Activated CD4-positive, CD25-positive, alpha-beta regulatory T cell treated with anti-CD3 and anti-CD28 coated beads, Interleukin-2, amount 50 U/mL, for 72 hours (primary cell): Measurements from ENCODE around the gene LRRC14B.
"Not testable (repeated sequence)": the region's sequence is repeated elsewhere in the genome, so short reads cannot be mapped to it uniquely, and the experiment has no call there.

Source experiments
- DNase-seq: peaks from one replicate; pipeline ENCODE4 v3.0.0; 2021

Gene LRRC14B

DNA sequence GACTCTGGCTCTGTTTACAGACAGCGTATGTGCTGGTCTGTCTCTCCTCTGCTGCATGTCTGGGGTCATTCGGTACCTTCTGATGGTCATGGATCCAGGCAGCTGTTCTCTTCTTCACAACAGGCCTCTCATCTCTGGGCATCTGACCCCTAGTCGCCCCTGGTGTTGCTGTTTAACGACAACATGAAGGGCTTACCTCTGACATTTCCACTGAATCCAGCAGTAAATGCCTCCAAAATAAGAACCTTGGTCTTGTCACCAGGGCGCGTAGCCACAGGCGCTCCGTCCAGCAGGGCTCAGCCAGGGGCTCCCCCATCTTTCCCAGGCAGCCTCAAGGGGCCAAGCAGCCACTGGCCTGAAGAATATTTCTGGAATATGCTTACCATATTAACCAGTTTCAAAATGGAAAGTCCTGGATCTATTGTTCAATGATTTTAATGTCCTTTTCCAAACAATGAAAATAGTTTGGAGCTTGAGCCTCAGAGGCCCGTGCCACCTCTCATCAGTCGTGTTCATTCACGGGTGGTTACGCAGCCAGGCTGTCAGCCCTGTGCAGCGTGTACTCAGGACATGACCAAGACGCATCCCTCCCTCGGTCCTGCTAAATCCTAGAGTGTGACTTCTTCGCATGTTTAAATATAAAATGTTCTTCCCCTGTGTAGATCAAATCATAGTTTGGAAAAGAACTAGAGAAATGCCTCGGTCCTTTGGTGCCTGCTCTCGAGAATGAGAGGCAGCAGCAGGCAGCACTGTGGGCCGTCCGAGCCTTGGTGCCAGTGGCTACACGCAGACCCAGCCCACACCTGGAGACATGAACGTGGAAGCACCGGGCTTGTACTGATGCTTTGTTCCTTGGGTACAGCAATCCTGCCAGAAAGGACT, 30.1 kb upstream of the LRRC14B start:
- DNase-seq = no peak

DNA sequence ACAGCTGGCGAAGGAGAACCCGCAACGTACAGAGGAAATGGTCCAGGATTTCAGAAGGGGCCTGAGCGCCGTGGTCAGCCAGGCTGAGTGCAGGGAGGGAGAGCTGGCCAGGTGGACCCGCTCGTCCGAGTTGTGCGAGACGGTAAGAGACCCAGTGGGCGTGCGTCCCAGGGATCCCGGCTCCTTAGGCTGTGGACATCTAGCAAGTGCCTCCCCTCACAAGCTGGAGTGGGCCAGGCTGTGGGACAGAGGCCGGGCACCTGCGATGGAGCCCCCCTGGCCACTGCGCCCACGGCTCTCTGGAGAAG, 29.5 kb upstream of the LRRC14B start:
- DNase-seq = peak; percentile 17

DNA sequence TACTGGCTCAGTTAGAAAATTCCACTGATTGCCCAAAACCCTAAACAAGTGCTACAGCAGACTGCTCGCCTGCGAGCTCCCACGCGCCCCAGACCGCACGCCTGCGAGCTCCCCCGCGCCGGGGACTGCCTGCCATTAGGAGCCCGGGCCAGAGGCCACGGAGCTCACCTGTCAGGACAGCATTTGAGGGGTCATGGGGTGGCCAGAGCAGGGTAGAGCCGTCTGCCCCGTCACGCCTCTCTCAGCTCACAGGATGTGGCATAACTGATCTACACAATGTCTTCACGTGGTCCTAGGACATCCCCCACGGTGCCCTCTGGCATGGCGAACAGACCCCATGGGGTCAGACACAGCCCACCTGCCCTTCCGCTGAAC, 29.1 kb upstream of the LRRC14B start:
- DNase-seq = no peak

DNA sequence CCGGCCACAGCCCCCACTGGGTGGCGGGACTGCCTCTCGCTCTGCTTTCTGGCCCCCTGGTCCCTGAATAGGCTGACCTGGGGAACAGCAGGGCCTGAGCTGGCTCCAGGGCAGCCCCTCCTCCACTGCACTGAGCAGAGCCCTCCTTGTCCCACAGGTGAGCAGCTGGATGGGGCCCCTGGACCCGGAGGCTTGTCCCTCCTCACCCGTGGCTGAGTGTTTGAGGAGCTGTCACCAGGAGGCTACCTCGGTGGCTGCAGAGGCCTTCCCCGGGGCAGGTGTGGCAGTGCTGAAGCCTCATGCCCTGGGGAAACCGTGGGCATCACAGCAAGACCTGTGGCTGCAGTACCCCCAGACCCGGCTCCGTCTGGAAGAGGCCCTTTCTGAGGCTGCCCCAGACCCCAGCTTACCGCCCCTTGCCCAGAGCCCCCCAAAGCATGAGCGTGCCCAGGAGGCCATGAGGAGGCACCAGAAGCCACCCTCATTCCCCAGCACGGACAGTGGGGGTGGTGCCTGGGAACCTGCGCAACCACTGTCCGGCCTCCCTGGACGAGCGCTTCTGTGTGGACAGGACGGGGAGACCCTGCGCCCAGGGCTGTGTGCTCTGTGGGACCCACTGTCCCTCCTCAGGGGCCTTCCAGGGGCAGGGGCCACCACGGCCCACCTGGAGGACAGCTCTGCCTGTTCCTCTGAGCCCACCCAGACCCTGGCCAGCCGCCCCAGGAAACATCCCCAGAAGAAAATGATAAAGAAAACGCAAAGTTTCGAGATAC, 28.5 kb upstream of the LRRC14B start:
- peak; percentile 22 for DNase-seq

DNA sequence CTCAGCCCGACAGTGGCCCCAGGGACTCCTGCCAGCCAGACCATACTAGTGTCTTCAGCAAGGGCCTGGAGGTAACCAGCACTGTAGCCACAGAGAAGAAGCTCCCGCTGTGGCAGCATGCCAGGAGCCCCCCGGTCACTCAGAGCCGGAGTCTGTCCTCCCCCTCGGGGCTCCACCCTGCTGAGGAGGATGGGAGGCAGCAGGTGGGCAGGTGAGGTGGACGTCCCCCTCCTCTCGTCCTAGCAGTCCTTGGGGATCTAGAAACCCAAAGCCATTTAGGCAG, 28.0 kb upstream of the LRRC14B start:
- DNase-seq = no peak

DNA sequence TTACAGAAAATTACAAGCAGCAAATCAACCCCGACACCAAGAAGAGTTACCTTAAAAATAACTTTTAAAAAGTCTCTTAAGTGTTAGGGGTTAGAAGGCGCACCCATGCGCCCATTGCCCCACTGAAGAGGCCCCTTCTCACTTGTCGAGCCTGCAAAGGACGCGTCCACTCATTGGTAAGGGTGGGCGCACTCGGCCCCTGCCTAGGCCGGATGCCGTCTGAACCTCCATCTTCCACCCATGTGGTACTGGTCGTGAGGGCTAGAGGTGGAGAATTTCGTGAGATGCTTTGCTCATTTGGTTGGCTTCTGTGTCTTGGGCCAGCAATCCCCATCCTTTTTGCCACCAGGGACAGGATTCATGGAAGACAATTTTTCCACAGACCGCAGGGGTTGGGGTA, 27.5 kb upstream of the LRRC14B start:
- DNase-seq = no peak

DNA sequence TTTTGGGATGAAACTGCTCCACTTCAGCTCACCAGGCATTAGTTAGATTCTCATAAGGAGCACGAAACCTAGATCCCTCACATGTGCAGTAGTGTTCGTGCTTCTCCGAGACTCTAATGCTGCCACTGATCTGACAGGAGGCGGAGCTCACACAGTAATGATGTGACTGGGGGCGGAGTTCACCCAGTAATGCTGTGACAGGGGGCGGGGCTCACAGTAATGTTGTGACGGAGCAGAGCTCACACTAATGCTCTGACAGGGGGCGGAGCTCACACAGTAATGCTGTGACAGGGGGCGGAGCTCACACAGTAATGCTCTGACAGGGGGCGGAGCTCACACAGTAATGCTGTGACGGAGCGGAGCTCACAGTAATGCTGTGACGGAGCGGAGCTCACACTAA, 27.1 kb upstream of the LRRC14B start:
- peak; percentile 17 for DNase-seq

DNA sequence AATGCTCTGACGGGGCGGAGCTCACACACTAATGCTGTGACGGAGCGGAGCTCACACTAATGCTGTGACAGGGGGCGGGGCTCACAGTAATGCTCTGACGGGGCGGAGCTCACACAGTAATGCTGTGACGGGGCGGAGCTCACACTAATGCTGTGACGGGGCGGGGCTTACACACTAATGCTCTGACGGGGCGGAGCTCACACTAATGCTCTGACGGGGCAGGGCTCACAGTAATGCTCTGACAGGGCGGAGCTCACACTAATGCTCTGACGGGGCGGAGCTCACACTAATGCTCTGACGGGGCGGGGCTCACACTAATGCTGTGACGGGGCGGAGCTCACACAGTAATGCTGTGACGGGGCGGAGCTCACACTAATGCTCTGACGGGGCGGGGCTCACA, 26.5 kb upstream of the LRRC14B start:
- DNase-seq = not testable (repeated sequence)

DNA sequence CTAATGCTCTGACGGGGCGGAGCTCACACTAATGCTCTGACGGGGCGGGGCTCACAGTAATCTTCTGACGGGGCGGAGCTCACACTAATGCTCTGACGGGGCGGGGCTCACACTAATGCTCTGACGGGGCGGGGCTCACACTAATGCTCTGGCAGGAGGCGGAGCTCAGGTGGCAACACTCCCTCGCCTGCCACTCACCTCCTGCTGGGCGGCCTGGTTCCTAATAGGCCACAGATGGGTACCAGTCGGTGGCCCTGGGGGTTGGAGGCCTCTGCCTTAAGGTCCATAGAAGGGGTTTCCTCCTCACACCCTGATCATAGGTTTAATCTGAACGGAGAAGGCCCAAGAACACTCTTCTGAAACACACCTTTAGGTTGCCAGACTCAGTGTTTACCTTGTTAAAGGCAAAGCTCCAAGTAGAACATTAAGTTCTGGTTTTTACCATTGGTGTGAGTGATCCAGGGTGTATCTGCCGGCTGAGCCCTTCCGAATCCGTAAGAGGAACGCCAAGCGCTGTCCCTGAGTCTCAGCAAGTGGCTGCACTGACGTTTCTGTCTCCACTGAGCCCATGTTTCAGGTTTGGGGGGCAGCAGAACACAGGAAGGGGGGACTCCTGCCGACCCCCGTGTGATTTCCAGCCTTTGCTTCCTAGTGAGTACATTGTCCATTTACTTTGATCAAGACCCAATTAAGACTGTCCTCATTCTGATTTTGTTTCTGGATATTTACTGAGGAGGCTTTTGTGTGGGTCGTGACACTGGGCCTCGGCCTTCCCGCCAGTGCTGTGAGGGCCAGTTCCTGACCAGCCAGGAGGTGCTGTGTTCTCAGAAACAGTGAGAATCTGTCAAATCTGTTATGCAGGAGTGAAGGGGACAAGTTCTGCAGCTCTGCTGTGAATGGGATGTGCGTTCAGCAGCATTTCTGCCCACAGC, 24.6 kb upstream of the LRRC14B start:
- DNase-seq = peak; percentile 19

DNA sequence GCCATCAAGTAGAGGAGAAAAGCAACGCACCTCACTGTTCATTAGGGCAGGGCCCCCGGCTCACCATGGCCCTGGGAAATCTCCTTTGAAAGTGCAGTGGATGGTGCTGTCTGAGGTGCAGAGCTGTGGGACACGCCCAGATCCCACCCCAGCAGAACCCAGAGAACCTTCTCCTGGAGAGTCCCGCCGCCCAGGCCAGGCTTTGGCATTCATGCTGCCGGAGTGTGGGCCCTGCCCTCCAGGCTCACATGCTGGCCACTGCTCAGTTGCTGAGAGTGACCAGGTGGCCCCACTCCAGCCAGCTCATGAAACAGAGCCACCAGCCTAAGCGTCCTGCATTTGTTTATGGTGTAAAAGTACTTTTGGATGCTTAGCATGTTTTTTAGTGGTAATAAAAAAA, 23.8 kb upstream of the LRRC14B start:
- DNase-seq = no peak

DNA sequence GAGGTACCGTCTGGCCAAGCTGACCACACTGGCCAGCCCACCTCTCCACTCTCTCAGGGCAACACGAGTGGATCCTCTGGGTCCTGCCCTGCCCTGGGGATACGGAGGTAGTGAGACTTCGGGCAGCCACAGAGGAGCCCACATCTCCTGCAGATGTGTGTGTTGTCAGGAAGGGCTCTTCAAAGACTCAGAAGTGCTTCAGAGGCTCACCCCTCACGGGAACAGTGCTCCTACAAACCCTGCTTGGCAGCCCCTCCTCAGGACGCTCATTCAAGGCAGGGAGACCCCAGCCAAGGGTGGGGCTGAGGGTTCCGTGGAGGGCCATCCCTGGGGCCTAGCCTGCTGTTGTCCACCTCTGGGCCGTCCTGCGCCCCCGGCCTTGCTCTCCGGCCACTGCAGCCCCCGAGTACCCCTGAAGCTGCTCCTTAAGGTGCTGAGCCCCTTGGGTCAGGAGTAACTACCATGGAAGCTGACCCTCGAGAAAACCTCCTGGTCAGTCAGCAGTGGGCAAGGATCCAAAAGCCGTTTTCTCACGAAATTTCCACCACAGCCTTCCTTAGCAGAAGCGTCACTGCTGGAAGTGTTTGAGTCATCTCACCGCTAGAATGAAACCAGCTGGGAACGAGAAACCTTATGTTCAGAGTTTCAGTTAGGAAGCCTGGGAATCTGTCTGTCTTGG, 23.2 kb upstream of the LRRC14B start:
- DNase-seq = peak; percentile 17

DNA sequence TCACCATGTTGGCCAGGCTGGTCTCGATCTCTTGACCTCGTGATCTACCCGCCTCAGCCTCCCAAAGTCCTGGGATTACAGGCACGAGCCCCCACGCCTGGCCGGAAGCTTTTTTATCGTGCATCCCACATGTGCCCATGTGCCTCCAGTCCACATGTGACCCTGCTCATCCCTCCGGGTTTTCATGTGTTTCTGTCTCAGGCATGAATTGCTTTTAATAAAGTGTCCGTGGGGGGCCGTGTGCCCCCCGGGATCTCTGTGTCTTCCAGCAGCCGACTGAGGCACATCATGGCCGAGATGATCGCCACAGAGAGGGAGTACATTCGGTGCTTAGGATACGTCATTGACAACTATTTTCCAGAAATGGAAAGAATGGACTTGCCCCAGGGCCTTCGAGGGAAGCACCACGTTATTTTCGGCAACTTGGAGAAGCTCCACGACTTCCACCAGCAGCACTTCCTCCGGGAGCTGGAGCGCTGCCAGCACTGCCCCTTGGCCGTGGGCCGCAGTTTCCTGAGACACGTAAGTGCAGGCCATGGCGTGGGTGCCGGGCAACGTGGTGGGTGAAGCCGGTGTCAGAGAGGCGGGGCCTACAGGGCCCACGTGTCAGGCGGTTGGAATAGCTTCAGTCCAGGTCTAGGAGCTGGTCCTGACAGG, 22.1 kb upstream of the LRRC14B start:
- DNase-seq = peak; percentile 16

DNA sequence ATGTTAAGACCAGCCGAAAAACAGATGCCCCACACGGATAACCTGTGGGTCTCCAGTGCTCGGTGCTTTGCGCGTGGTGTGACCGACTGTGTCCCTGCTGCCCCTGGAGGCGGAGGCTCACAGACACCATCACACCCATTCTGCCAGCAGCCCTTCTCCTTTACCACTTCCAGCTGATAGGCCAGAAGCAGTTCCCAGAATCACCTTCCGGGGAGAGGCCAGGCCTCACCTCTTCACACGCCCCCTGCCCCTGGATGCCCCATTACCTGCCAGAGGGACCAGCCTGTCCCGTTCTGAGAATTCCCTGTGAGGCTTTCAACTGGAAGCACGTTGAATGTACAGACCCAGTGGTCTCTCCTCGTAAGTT, 21.6 kb upstream of the LRRC14B start:
- no peak for DNase-seq

DNA sequence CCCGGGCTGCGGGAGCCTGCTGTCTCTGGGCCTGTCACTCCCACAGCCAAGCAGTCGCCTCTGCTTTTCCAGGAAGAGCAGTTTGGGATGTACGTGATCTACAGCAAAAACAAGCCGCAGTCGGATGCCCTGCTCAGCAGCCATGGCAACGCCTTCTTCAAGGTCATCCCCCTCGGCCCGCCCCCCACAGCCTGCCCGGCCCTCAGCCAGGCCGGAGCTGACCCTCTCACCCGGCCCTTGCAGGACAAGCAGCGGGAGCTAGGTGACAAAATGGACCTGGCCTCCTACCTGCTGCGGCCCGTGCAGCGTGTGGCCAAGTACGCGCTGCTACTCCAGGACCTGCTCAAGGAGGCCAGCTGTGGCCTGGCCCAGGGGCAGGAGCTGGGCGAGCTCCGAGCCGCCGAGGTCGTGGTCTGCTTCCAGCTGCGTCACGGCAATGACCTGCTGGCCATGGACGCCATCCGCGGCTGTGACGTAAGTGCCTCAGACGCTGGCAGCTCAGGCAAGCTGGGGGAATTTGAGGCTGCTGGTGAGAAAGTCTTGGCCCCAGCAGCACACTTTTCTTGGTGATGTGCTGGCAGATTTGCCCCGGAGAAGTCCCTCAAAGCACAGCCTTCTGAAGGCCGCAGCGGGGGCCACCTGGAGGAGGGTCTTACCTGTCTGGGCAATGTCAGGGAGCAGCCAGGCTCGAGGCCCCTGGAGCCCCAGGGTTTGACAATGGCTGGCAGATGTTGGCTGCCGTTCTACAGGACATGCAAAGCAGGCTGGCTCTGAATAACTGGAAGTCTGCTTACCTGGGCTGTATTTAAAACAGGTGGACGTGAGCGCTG, 20.1 kb upstream of the LRRC14B start:
- DNase-seq = peak; percentile 24

DNA sequence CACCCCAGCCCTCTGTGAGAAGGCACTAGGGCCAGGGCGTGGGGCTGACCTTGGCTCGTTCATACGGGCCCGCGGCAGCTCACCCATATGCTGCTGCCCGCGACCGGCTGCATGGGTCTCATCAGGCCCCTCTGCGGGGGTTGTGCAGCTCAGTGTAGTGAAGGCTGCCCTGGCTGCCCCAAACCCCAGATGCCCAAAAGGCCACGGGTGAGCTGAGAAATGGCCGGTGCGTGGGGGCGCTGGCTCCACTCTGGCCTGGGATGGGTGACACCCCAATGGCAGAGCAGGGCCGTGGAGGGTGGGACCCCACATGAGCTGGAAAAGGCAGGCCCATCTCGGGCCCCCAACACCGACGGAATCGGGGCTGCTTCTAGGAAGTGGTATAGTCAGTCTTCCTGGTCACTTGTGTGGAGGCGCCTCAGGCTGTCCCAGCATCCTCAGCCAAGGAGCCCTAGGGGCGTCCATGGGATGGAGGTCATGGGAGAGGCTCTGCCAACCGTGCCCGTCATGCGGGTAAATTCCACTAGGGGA, 19.4 kb upstream of the LRRC14B start:
- DNase-seq = peak; percentile 17

DNA sequence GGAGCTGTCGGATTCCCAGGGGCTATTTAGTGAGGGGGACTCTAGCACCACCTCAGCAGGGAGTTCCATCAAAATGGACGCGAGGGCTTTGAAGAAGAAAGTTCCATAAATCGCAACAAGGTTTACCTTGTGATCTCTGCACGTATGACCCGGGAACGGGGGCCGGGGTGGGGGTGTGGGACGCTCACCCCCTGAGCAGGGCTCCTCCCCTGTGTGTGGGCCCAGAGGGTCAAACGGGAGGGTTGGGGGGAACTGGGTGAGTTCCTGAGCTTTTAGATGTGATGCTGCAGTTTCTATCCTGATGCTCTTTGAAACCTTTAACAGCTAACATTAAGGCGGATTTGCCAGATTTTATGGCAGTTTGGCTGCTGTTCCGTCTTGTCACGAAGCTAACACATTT, 18.9 kb upstream of the LRRC14B start:
- peak; percentile 19 for DNase-seq

DNA sequence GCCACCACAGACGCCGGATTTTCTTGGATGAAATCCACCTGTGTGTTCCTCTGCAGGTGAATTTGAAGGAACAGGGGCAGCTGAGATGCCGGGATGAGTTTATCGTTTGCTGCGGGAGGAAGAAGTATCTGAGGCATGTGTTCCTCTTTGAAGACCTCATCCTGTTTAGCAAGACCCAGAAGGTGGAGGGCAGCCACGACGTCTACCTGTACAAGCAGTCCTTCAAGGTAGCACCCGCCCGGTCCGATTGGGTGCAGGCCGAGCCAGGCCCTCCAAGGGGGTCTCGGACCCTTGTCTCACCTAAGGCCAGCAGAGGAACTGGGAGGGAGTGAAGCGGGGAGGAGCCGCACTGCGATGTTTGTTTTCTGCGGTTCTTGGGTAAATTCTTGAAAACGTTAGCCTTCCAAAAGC, 18.4 kb upstream of the LRRC14B start:
- no peak for DNase-seq

DNA sequence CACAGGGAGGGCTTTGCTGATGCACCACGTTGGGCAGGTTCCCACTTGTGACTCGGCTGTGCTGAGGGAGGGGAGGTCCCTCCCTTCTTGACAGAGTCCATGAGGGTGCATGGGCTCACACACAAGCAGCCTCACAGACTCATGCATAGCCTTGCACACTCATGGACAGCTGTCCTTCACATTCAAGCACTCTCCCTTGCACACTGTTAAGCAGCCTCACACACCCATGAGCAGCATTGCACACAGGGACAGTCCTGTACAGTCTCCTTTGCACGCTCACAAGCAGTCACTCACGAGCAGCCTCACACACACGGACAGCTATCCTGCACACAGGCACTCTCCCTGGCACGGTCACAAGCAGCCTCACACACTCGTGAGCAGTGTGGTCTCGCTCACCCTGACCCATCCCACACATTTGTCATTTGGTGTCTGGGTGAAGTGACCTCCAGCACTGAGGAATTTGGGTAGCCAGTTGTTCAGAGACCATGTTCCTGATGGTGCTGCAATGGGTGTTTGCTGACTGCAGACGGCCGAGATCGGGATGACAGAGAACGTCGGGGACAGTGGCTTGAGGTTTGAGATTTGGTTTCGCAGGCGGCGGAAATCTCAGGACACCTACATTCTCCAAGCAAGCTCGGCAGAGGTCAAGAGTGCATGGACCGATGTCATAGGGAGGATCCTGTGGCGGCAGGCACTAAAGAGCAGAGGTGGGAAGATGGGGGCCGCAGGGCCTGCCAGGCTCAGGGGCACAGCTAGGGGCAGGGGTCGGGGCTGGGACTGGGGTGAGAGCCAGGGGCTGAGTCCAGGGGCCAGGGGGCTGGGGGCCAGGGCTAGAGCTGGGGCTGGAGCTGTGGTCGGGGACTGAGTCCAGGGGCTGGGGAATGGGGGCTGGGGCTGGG, 17.7 kb upstream of the LRRC14B start:
- DNase-seq = peak; percentile 19

DNA sequence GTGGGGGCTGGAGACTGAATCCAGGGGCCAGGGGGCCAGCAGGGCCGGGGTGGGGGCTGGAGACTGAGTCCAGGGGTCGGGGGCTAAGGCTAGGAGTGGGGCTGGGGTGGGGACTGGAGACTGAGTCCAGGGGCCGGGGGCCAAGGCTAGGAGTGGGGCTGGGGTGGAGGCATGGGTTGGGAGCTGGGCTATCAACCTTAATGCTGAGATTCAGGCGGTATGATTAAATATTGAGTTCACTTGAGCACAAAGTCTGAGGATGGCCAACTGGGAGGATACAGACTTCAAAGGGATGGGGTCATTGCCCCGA, 17.0 kb upstream of the LRRC14B start:
- DNase-seq = no peak

DNA sequence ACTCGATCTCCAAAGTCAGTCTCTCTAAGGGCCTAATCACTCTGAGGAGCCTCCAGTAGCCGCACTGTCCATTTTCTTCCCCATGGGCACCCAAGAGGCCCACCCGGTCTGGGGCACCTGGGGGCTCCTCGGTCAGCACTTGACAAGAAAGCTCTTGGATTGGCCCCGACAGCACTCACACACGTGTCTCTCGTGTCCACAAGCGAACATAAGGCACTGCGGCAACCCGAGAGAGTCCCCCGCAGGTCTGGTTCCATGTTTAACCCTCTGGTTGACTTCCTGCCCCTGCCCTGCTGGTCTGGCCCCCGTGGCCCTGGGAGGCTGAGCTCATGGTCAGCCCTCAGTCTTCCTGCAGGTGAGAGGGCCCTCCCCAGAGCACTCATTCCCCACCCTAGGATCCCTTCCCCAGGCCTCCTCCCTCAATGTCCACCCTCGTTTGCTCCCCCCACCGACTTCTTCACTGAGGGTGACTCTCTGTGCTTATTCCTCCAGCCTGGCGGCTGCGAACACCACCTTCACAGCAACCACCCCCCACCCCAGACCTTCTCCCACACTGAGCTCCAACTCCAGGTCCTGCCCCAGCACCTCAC, 16.3 kb upstream of the LRRC14B start:
- no peak for DNase-seq
